GM23338 (cell line): ENCODE data around the gene HNRNPC. TPM values are rescaled to one million over a fixed set of nuclear protein-coding genes. Genes with fewer than 3 reads are reported as not detected.

ENCODE experiments used
- ATAC-seq: fragments of 200-7000 bp; cut with Tn5 transposase; 3 replicates; pipeline ENCODE4 v1.9.1; 2020
- DNase-seq: peaks from one replicate; pipeline ENCODE4 v3.0.0-alpha.2; 2015; ENCODE audit warnings: low spot score
- H2AFZ ChIP-seq: fragments of 200-600 bp; sonication (generic); 2 replicates; pipeline ENCODE4 v1.8.0; 2016; ENCODE audit warnings: antibody characterized with exemption, mild to moderate bottlenecking, moderate library complexity
- H3F3A ChIP-seq: fragments of 200-600 bp; sonication (generic); replicated peaks from 2 replicates; pipeline ENCODE4 v1.8.0; 2017; ENCODE audit warnings: antibody characterized with exemption, mixed run types, low read depth
- H3K27ac ChIP-seq: fragments of 200-600 bp; sonication (generic); 2 replicates; pipeline ENCODE4 v1.6.1; 2016; ENCODE audit warnings: low read depth
- H3K27me3 ChIP-seq: fragments of 200-600 bp; sonication (generic); 2 replicates; pipeline ENCODE4 v1.8.0; 2016; ENCODE audit warnings: mild to moderate bottlenecking, mixed run types, moderate library complexity; ENCODE audit not compliant: insufficient read depth
- H3K36me3 ChIP-seq: fragments of 200-600 bp; sonication (generic); 2 replicates; pipeline ENCODE4 v1.8.0; 2016; ENCODE audit warnings: mild to moderate bottlenecking; ENCODE audit not compliant: insufficient read depth
- H3K4me1 ChIP-seq: fragments of 200-600 bp; sonication (generic); 2 replicates; pipeline ENCODE4 v1.8.0; 2016; ENCODE audit warnings: mild to moderate bottlenecking, moderate library complexity; ENCODE audit not compliant: insufficient read depth
- H3K4me2 ChIP-seq: fragments of 200-600 bp; sonication (generic); 2 replicates; pipeline ENCODE4 v1.7.1; 2017; ENCODE audit warnings: mixed run types
- H3K4me3 ChIP-seq: fragments of 200-600 bp; sonication (generic); 2 replicates; pipeline ENCODE4 v1.6.1; 2016; ENCODE audit warnings: mixed run types
- H3K79me2 ChIP-seq: fragments of 200-600 bp; sonication (generic); replicated peaks from 2 replicates; pipeline ENCODE4 v1.8.0; 2017; ENCODE audit warnings: mild to moderate bottlenecking; ENCODE audit not compliant: insufficient read depth
- H3K9me2 ChIP-seq: fragments of 200-600 bp; sonication (generic); 2 replicates; pipeline ENCODE4 v1.8.0; 2017; ENCODE audit not compliant: insufficient read depth
- H4K20me1 ChIP-seq: fragments of 200-600 bp; sonication (generic); replicated peaks from 2 replicates; pipeline ENCODE4 v1.8.0; 2017; ENCODE audit warnings: mild to moderate bottlenecking; ENCODE audit not compliant: insufficient read depth
- H3K27ac Mint-ChIP-seq: 2 replicates; pipeline ENCODE4 v1.8.0; 2020; ENCODE audit warnings: inconsistent platforms, mild to moderate bottlenecking, moderate library complexity, mixed read lengths
- H3K27me3 Mint-ChIP-seq: 3 replicates; pipeline ENCODE4 v1.8.0; 2022; ENCODE audit warnings: low read depth, mild to moderate bottlenecking, moderate library complexity, mixed read lengths, inconsistent platforms; ENCODE audit not compliant: insufficient read depth, poor library complexity
- H3K36me3 Mint-ChIP-seq: 3 replicates; pipeline ENCODE4 v1.8.0; 2021; ENCODE audit warnings: low read depth, mild to moderate bottlenecking, inconsistent platforms, moderate library complexity, mixed read lengths
- H3K4me1 Mint-ChIP-seq: 3 replicates; pipeline ENCODE4 v1.8.0; 2020; ENCODE audit warnings: mild to moderate bottlenecking, inconsistent platforms, mixed read lengths
- H3K4me3 Mint-ChIP-seq: 3 replicates; pipeline ENCODE4 v1.8.0; 2021; ENCODE audit warnings: moderate library complexity, mild to moderate bottlenecking, inconsistent platforms, mixed read lengths
- H3K9me3 Mint-ChIP-seq: 3 replicates; pipeline ENCODE4 v1.8.0; 2020; ENCODE audit warnings: moderate library complexity, mild to moderate bottlenecking, inconsistent platforms, mixed read lengths
- CREB1 ChIP-seq: fragments of 250-450 bp; sonication (Bioruptor Pico); IDR thresholded peaks from 2 replicates; pipeline ENCODE4 v1.5.0; 2020; ENCODE audit warnings: low read depth, mild to moderate bottlenecking, moderate library complexity
- EZH2 ChIP-seq: fragments of 200-600 bp; sonication (generic); IDR thresholded peaks from one replicate; pipeline ENCODE4 v1.8.0; 2017; ENCODE audit warnings: antibody characterized with exemption, mild to moderate bottlenecking, low read depth; ENCODE audit not compliant: unreplicated experiment
- EZH2phosphoT487 ChIP-seq: fragments of 200-600 bp; sonication (generic); IDR thresholded peaks from one replicate; pipeline ENCODE4 v1.8.1; 2018; ENCODE audit warnings: antibody characterized with exemption; ENCODE audit not compliant: unreplicated experiment
- JUNB ChIP-seq: IDR thresholded peaks from one replicate; pipeline ENCODE4 v1.6.1; 2016; ENCODE audit warnings: antibody characterized with exemption; ENCODE audit not compliant: unreplicated experiment
- NANOG ChIP-seq: IDR thresholded peaks from 2 replicates; pipeline ENCODE4 v1.6.1; 2016; ENCODE audit warnings: antibody characterized with exemption, borderline replicate concordance
- POLR2AphosphoS5 ChIP-seq: IDR thresholded peaks from 2 replicates; pipeline ENCODE4 v1.6.1; 2016; ENCODE audit warnings: antibody characterized with exemption, low read depth
- STAT1 ChIP-seq: IDR thresholded peaks from one replicate; pipeline ENCODE4 v1.6.1; 2016; ENCODE audit warnings: antibody characterized with exemption; ENCODE audit not compliant: unreplicated experiment
- ZNF114 ChIP-seq: fragments of 250-450 bp; sonication (Bioruptor Pico); IDR thresholded peaks from 2 replicates; pipeline ENCODE4 v1.5.0; 2020; ENCODE audit warnings: mild to moderate bottlenecking, moderate library complexity
- ZNF331 ChIP-seq: fragments of 250-450 bp; sonication (Bioruptor Pico); IDR thresholded peaks from 2 replicates; pipeline ENCODE4 v1.5.0; 2020; ENCODE audit warnings: low read depth, mild to moderate bottlenecking, moderate library complexity
- ZNF462 ChIP-seq: fragments of 250-450 bp; sonication (Bioruptor Pico); IDR thresholded peaks from 2 replicates; pipeline ENCODE4 v1.5.0; 2020; ENCODE audit warnings: mild to moderate bottlenecking, moderate library complexity
- polyA plus RNA-seq: library from polyadenylated mRNA; unstranded; fragments of >200 nt; fragmentation: Nextera tagmentation; extraction: Ambion mirVana; gene quantifications from 2 replicates; pipeline ENCODE4 v1.2.1, GENCODE V29; 2016
- total RNA-seq: library from RNA; depleted of rRNA; stranded (reverse); fragments of >200 nt; shearing (Covaris generic); gene quantifications from 2 replicates; pipeline ENCODE4 v1.2.3, GENCODE V29; 2014
- TF ChIP-seq, protein P1 (sequence below): IDR thresholded peaks from one replicate; pipeline ENCODE4 v1.6.1; 2018; ENCODE audit warnings: antibody characterized with exemption; ENCODE audit not compliant: unreplicated experiment
- TF ChIP-seq, protein P2 (sequence below): IDR thresholded peaks from 2 replicates; pipeline ENCODE4 v1.6.1; 2016; ENCODE audit warnings: antibody characterized with exemption
- TF ChIP-seq, protein P3 (sequence below), 2 experiments: fragments of 200-600 bp in 1 of 2; sonication (generic) in 1 of 2; conservative IDR thresholded peaks; 2 replicates each; pipeline versions ENCODE4 v1.5.1 to v1.6.1; 2016 to 2017; ENCODE audit warnings: antibody characterized with exemption in 2 of 2, low read depth in 2 of 2, mild to moderate bottlenecking in 2 of 2, moderate library complexity in 1 of 2

Gene HNRNPC
- total and polyA plus RNA-seq, 2 experiments from 2014 or later: 1,259 to 1,296 TPM

DNA sequence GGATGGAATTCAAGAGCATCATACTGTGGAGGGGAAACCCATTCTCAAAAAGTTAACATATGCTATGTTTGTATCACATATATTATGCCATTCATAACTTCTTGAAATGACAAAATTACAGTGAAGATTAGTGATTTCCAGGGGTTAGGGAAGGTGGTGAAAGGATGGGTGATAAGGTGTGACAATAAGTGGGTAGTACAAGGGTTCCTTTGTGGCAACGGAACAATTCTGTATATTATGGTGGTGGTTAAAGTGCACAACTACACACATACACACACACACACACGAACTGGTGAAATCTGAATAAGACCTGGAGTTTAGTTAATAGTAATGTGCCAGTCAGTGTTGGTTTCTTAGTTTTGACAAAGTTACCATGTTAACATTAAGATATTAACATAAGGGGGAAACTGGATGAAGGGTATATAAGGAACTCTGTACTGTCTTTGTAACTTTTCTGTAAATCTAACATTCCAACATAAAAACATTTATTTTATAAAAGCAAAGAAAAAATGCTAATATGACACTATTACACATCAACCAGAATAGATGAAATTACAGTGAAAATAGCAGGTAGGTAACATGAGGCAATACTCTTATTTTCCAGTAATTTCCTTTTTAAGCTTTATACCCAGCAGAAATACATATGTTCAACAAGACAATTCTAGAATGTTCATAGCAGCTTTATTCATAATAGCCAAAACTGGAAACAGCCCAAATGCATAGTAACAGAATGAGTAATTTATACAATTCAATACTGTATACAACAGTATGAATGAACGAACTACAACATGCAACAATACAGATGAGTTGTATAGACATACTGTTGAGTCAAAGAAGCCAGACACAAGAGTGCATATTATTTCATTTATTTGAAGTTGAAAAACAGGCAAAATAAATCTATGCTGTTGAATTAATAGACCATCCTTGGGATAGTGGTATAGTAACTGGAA lies 69.4 kb downstream of the HNRNPC start:
- H3K4me3 Mint-ChIP-seq: no peak overlapping the region
- H3K27ac Mint-ChIP-seq: no peak overlapping the region

More for the DNA sequence above, 69.4 kb downstream of the HNRNPC start:
- no peak for ATAC-seq
- Histone ChIP-seq H4K20me1 (peaks cover 8% of the 10 kb centered on the region; the same call in 1 of the 2 replicates), H3K4me2 (no peak overlapping the region), H3K4me1 (0 out of 2 replicates have a peak, but pooled peaks cover 3% of the 10 kb centered on the region), H3K9me2 (no peaks in the 10 kb centered on the region), H3K79me2 (no peaks in the 10 kb centered on the region), H2AFZ (no peak overlapping the region), H3K4me3 (no peak overlapping the region), H3K27me3 (no peaks in the 10 kb centered on the region), H3K36me3 (no peaks in the 10 kb centered on the region), H3K27ac (no peak overlapping the region), H3F3A (peaks cover 32% of the 10 kb centered on the region)
- Mint-ChIP-seq H3K4me1 (peaks cover 22% of the 10 kb centered on the region), H3K36me3 (no peaks in the 10 kb centered on the region; the same call in 2 of the 3 replicates), H3K9me3 (peaks cover 3% of the 10 kb centered on the region; the same call in 1 of the 3 replicates), H3K27me3 (peaks cover 14% of the 10 kb centered on the region)
- no peak for TF ChIP-seq ZNF114 (CRISPR knock-in tag)
- TF ChIP-seq POLR2AphosphoS5: no peak
- TF ChIP-seq ZNF462 (CRISPR knock-in tag): no peak
- TF ChIP-seq, protein P1, sequence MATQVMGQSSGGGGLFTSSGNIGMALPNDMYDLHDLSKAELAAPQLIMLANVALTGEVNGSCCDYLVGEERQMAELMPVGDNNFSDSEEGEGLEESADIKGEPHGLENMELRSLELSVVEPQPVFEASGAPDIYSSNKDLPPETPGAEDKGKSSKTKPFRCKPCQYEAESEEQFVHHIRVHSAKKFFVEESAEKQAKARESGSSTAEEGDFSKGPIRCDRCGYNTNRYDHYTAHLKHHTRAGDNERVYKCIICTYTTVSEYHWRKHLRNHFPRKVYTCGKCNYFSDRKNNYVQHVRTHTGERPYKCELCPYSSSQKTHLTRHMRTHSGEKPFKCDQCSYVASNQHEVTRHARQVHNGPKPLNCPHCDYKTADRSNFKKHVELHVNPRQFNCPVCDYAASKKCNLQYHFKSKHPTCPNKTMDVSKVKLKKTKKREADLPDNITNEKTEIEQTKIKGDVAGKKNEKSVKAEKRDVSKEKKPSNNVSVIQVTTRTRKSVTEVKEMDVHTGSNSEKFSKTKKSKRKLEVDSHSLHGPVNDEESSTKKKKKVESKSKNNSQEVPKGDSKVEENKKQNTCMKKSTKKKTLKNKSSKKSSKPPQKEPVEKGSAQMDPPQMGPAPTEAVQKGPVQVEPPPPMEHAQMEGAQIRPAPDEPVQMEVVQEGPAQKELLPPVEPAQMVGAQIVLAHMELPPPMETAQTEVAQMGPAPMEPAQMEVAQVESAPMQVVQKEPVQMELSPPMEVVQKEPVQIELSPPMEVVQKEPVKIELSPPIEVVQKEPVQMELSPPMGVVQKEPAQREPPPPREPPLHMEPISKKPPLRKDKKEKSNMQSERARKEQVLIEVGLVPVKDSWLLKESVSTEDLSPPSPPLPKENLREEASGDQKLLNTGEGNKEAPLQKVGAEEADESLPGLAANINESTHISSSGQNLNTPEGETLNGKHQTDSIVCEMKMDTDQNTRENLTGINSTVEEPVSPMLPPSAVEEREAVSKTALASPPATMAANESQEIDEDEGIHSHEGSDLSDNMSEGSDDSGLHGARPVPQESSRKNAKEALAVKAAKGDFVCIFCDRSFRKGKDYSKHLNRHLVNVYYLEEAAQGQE: no peak
- TF ChIP-seq, protein P2, sequence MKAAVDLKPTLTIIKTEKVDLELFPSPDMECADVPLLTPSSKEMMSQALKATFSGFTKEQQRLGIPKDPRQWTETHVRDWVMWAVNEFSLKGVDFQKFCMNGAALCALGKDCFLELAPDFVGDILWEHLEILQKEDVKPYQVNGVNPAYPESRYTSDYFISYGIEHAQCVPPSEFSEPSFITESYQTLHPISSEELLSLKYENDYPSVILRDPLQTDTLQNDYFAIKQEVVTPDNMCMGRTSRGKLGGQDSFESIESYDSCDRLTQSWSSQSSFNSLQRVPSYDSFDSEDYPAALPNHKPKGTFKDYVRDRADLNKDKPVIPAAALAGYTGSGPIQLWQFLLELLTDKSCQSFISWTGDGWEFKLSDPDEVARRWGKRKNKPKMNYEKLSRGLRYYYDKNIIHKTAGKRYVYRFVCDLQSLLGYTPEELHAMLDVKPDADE: no peak
- no peak for TF ChIP-seq CREB1
- TF ChIP-seq JUNB: no peak
- no peak for TF ChIP-seq STAT1
- no peak for TF ChIP-seq NANOG
- no peak for TF ChIP-seq ZNF331 (CRISPR knock-in tag)
- TF ChIP-seq, protein P3, sequence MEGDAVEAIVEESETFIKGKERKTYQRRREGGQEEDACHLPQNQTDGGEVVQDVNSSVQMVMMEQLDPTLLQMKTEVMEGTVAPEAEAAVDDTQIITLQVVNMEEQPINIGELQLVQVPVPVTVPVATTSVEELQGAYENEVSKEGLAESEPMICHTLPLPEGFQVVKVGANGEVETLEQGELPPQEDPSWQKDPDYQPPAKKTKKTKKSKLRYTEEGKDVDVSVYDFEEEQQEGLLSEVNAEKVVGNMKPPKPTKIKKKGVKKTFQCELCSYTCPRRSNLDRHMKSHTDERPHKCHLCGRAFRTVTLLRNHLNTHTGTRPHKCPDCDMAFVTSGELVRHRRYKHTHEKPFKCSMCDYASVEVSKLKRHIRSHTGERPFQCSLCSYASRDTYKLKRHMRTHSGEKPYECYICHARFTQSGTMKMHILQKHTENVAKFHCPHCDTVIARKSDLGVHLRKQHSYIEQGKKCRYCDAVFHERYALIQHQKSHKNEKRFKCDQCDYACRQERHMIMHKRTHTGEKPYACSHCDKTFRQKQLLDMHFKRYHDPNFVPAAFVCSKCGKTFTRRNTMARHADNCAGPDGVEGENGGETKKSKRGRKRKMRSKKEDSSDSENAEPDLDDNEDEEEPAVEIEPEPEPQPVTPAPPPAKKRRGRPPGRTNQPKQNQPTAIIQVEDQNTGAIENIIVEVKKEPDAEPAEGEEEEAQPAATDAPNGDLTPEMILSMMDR (conservative IDR thresholded peaks at IDR 0.05; ENCODE audit: low read depth in 2 of 2): no peak
- TF ChIP-seq EZH2phosphoT487: no peak
- TF ChIP-seq EZH2: no peak
- no peak for DNase-seq
